HCT116 (cell line): ENCODE data around the gene ANKZF1. TPM values are rescaled to one million over a fixed set of nuclear protein-coding genes. Genes with fewer than 3 reads are reported as not detected.

Experiments used
- ATAC-seq: fragments of 200-7000 bp; cut with Tn5 transposase; 2 replicates; pipeline ENCODE4 v1.9.1; 2020; ENCODE audit warnings: mild to moderate bottlenecking, moderate library complexity
- BruUV-seq: library from RNA; stranded (reverse); fragments of 400-500 nt; replicated peaks from 2 replicates; lab custom pipeline; 2021; lab: Mats Ljungman, UMichigan
- CTCF ChIA-PET: fragments of 300-600 bp; sonication (Branson Sonifier 250); formaldehyde crosslinking; loops from one replicate; lab custom pipeline; 2021; ENCODE audit warnings: antibody characterized with exemption; lab: Charles Lee
- POLR2A ChIA-PET: fragments of 300-600, 350-600 bp; sonication (Branson Sonifier 250); formaldehyde crosslinking; loops from one replicate; lab custom pipeline; 2021; ENCODE audit warnings: antibody characterized with exemption; lab: Charles Lee
- RAD21 ChIA-PET, 2 experiments: fragments of 300-600 bp; sonication (Branson Sonifier 250); formaldehyde crosslinking; loops; one replicate each; lab custom pipeline; 2023; ENCODE audit warnings: low total read pairs in 2 of 2; ENCODE audit not compliant: uncharacterized antibody in 2 of 2, unreplicated experiment in 2 of 2, low non-redundant PET in 1 of 2; lab: Charles Lee
- DNase-seq: peaks from one replicate; pipeline ENCODE4 v3.0.0-alpha.2; 2010; ENCODE audit warnings: low read depth, low spot score
- H2AFZ ChIP-seq: fragments of 200-600 bp; shearing (Covaris generic), sonication (generic); 2 replicates; pipeline ENCODE4 v1.6.1; 2017; ENCODE audit warnings: low read depth, mixed run types, mixed read lengths, antibody characterized with exemption, low read length; ENCODE audit not compliant: poor library complexity, severe bottlenecking
- H3K27ac ChIP-seq: 2 replicates; pipeline ENCODE4 v1.5.1; 2012; ENCODE audit warnings: low read depth, low read length
- H3K27me3 ChIP-seq: fragments of 200-600 bp; sonication (generic); 2 replicates; pipeline ENCODE4 v1.6.1; 2016; ENCODE audit warnings: mixed run types, low read length, mixed read lengths; ENCODE audit not compliant: insufficient read depth
- H3K36me3 ChIP-seq, 2 experiments: fragments of 200-500 bp in 1 of 2; fragments of 200-600 bp in 1 of 2; sonication (Bioruptor generic) in 1 of 2; sonication (generic) in 1 of 2; 2 replicates each; pipeline versions ENCODE4 v1.5.1 to v1.6.1; 2014 to 2016; ENCODE audit warnings: low read length in 2 of 2, inconsistent platforms in 1 of 2, mixed read lengths in 1 of 2, mixed run types in 1 of 2; ENCODE audit not compliant: insufficient read depth in 2 of 2, control insufficient read depth in 1 of 2
- H3K4me1 ChIP-seq, 2 experiments: fragments of 200-600 bp in 1 of 2; sonication (generic) in 1 of 2; 2 replicates each; pipeline versions ENCODE4 v1.5.1 to v1.6.1; 2012 to 2017; ENCODE audit warnings: low read length in 2 of 2, inconsistent platforms in 1 of 2, mild to moderate bottlenecking in 1 of 2, mixed read lengths in 1 of 2, mixed run types in 1 of 2, moderate library complexity in 1 of 2; ENCODE audit not compliant: insufficient read depth in 2 of 2, control insufficient read depth in 1 of 2
- H3K4me2 ChIP-seq: fragments of 200-600 bp; sonication (generic); 2 replicates; pipeline ENCODE4 v1.6.1; 2017; ENCODE audit warnings: mixed run types, low read length, mixed read lengths
- H3K4me3 ChIP-seq, 2 experiments: fragments of 200-600 bp in 1 of 2; sonication (generic) in 1 of 2; replicated peaks in 1 of 2; 2 replicates each; pipeline ENCODE4 v1.5.1; 2011 to 2016; ENCODE audit warnings: low read length in 2 of 2, control low read depth in 1 of 2, low read depth in 1 of 2, mild to moderate bottlenecking in 1 of 2, mixed read lengths in 1 of 2, mixed run types in 1 of 2
- H3K79me2 ChIP-seq: fragments of 200-600 bp; sonication (generic); 2 replicates; pipeline ENCODE4 v1.6.1; 2017; ENCODE audit warnings: mild to moderate bottlenecking, mixed run types, low read length, moderate library complexity, mixed read lengths; ENCODE audit not compliant: insufficient read depth
- H3K9ac ChIP-seq: fragments of 200-600 bp; sonication (generic); 2 replicates; pipeline ENCODE4 v1.6.1; 2016; ENCODE audit warnings: low read length, mixed read lengths
- H3K9me2 ChIP-seq: fragments of 200-600 bp; sonication (generic), shearing (Covaris generic); 2 replicates; pipeline ENCODE4 v1.6.1; 2017; ENCODE audit warnings: mixed run types, mild to moderate bottlenecking, moderate library complexity; ENCODE audit not compliant: insufficient read depth
- H3K9me3 ChIP-seq, 2 experiments: fragments of 200-500 bp in 1 of 2; fragments of 200-600 bp in 1 of 2; sonication (Bioruptor generic) in 1 of 2; sonication (generic) in 1 of 2; 2 replicates each; pipeline ENCODE4 v1.6.1; 2014 to 2017; ENCODE audit warnings: low read length in 2 of 2, mixed read lengths in 2 of 2, inconsistent platforms in 1 of 2, low read depth in 1 of 2, mild to moderate bottlenecking in 1 of 2, mixed run types in 1 of 2, moderate library complexity in 1 of 2; ENCODE audit not compliant: control insufficient read depth in 1 of 2, insufficient read depth in 1 of 2
- H4K20me1 ChIP-seq: fragments of 200-600 bp; sonication (generic), shearing (Covaris generic); 2 replicates; pipeline ENCODE4 v1.6.1; 2017; ENCODE audit warnings: mixed run types, mild to moderate bottlenecking, moderate library complexity; ENCODE audit not compliant: insufficient read depth
- FOSL1 ChIP-seq: IDR thresholded peaks from 2 replicates; pipeline ENCODE4 v1.6.1; 2012; ENCODE audit warnings: low read depth
- RAD21 ChIP-seq: IDR thresholded peaks from 2 replicates; pipeline ENCODE4 v1.6.1; 2012; ENCODE audit warnings: low read depth, mild to moderate bottlenecking
- intact Hi-C: fragments of 100-400 bp; cut with micrococcal nuclease; formaldehyde crosslinking; loops from 2 replicates; pipeline ENCODE4 v1.10.0; 2022
- total RNA-seq: library from RNA; stranded (reverse); gene quantifications from one replicate; pipeline ENCODE4 v1.2.1, GENCODE V29; 2021; ENCODE audit not compliant: unreplicated experiment
- TF ChIP-seq, protein P1 (sequence below): IDR thresholded peaks from 2 replicates; pipeline ENCODE4 v1.6.1; 2011; ENCODE audit warnings: mild to moderate bottlenecking, low read length, moderate library complexity; ENCODE audit not compliant: insufficient replicate concordance; ENCODE audit errors: extremely low read depth
- TF ChIP-seq, protein P2 (sequence below): IDR thresholded peaks from 2 replicates; pipeline ENCODE4 v1.6.1; 2012

The ANKZF1 gene
- total RNA-seq, 1 experiment from 2014 or later = 64.7 TPM

DNA sequence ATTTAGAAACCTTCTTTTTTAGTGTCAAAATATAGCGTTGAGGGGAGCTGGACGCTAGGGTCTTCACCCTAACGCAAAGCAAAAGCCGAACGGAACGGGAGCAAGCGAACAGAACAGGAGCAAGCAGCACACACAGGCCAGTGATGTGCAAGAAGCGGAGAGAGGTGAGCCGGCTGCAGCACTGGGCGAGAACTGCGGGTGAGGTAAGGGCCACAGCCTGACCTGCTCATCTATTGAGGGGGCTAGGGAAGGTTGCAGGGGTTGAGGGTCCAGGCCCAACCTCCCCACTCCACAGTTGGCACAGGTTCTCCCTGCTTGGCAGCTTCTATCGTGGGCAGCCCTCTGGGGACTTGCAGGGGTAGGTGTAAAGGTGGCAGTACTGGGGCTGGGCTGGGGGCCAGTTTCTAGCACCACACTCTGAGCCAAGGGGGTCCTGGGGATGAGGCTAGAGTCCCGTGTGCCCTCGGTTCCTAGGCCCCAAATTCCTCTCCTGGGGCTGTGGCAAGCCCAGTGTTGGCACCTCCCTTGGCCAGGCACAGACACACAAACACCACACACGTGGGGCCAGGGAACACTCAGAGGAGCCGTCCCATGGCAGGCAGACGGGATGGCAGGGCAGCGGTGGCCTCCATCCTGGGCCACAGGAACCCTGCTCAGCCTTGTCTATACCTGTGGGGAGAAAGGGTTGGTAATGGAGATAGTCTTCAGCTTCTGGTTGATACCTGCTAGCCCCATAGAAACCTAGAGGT, 9.6 kb upstream of the ANKZF1 start:
- Histone ChIP-seq H3K79me2 (no peaks in the 10 kb centered on the region), H2AFZ (no peak overlapping the region), H3K9me3 (no peaks in the 10 kb centered on the region), H3K4me2 (no peak overlapping the region), H3K27me3 (no peaks in the 10 kb centered on the region), H3K36me3 (peaks cover 21 to 26% of the 10 kb centered on the region in 2 experiments; a peak in 3 of 4 replicates), H4K20me1 (no peaks in the 10 kb centered on the region), H3K4me3 (no peak overlapping the region), H3K27ac (peak overlapping the region; percentile 81; the same call in 1 of the 2 replicates), H3K4me1 (peaks cover 9 to 37% of the 10 kb centered on the region in 2 experiments; a peak in 3 of 4 replicates), H3K9me2 (no peaks in the 10 kb centered on the region), H3K9ac (peak overlapping the region; percentile 76)
- TF ChIP-seq, protein P1, sequence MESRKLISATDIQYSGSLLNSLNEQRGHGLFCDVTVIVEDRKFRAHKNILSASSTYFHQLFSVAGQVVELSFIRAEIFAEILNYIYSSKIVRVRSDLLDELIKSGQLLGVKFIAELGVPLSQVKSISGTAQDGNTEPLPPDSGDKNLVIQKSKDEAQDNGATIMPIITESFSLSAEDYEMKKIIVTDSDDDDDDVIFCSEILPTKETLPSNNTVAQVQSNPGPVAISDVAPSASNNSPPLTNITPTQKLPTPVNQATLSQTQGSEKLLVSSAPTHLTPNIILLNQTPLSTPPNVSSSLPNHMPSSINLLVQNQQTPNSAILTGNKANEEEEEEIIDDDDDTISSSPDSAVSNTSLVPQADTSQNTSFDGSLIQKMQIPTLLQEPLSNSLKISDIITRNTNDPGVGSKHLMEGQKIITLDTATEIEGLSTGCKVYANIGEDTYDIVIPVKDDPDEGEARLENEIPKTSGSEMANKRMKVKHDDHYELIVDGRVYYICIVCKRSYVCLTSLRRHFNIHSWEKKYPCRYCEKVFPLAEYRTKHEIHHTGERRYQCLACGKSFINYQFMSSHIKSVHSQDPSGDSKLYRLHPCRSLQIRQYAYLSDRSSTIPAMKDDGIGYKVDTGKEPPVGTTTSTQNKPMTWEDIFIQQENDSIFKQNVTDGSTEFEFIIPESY = no peak
- BruUV-seq = no TSS peak
- ChIA-PET RAD21 (no interaction called here), POLR2A (no interaction called here), CTCF (interaction anchor here (2.7 kb wide), 1 partner anchor 75 kb away, joined by 12 read pairs; no protein-coding TSS in a partner anchor)
- intact Hi-C loops = loop anchor here (1.0 kb wide), 1 partner anchor 54 kb away; no protein-coding TSS in a partner anchor
- ATAC-seq (no peak), DNase-seq (no peak)

DNA sequence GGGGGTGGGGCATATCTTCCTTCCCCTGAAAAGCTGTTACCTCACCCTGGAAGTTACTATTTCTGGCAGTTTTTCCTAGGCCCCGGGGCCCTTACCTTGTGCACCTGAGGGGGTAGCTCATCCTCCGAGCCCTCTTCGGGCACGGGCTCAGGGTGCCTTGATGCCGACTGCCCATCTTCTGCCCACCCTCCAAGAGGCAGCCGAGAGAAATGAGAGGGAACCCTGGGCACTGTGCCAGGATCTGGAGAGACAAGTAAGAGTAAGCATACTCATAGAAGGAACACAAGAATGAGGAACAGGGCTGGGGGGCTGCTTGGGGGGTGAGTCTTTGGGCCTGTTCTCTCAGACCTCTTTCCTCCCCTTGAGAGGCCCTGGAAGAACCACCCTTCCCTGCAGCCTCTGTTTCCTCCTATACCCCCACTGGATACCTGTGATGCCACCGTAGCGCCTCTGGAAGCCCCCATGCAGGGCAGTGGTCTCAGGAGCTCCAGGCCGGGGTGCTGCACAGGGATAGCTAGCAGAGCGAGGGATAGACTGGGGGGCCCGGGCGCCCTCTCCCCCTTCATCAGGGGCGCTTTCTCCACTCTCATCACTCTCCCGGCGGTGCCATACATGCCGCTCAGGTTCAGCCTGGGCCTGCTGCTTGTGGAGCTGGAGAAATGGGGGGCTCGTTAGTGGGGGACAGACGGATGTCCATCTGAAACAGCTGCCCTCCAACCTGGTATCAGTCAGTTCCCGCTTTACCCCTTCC, 8.8 kb upstream of the ANKZF1 start:
- Histone ChIP-seq H3K9me2 (no peaks in the 10 kb centered on the region), H3K27ac (no peak overlapping the region), H3K79me2 (no peaks in the 10 kb centered on the region), H3K36me3 (peaks cover 22 to 26% of the 10 kb centered on the region in 2 experiments; a peak in 3 of 4 replicates), H3K4me1 (peaks cover 9 to 37% of the 10 kb centered on the region in 2 experiments; a peak in 3 of 4 replicates), H3K9me3 (no peaks in the 10 kb centered on the region), H3K4me3 (no peak overlapping the region), H2AFZ (no peak overlapping the region), H3K4me2 (no peak overlapping the region), H3K9ac (no peak overlapping the region), H4K20me1 (no peaks in the 10 kb centered on the region), H3K27me3 (no peaks in the 10 kb centered on the region)
- CTCF ChIA-PET = no interaction called here
- TF ChIP-seq FOSL1 (no peak), RAD21 (no peak)
- TF ChIP-seq, protein P2, sequence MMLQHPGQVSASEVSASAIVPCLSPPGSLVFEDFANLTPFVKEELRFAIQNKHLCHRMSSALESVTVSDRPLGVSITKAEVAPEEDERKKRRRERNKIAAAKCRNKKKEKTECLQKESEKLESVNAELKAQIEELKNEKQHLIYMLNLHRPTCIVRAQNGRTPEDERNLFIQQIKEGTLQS = no peak
- no peak for DNase-seq
- no TSS peak for BruUV-seq
- ATAC-seq = no peak
- RAD21 ChIA-PET = no interaction called here
- POLR2A ChIA-PET = no interaction called here
- intact Hi-C loops = no loop called here
